HFF-Myc (cell line): Measurements from ENCODE around the gene LYPD6B.
A peak's percentile ranks its signal among the peaks of the same experiment; 100 is the strongest.

ENCODE experiments used
- DNase-seq: peaks from one replicate; pipeline ENCODE4 v3.0.0-alpha.2; 2011; ENCODE audit warnings: low read depth; ENCODE audit errors: extremely low read depth
- H3K4me3 ChIP-seq: replicated peaks from 2 replicates; pipeline ENCODE4 v1.5.1; 2011; ENCODE audit warnings: low read depth, mild to moderate bottlenecking, control low read depth, low read length
- CTCF ChIP-seq: IDR thresholded peaks from 2 replicates; pipeline ENCODE4 v1.5.1; 2012; ENCODE audit warnings: mild to moderate bottlenecking, low read depth, low read length, control low read depth; ENCODE audit errors: missing control alignments

LYPD6B gene

GRCh38 chr2:149080099-149080498 is 41.6 kb downstream of the LYPD6B start:
- no peak overlapping the region for H3K4me3 ChIP-seq
- TF ChIP-seq CTCF, result no peak
- DNase-seq, result no peak

GRCh38 chr2:149080971-149081370 is 42.5 kb downstream of the LYPD6B start:
- DNase-seq, result no peak
- TF ChIP-seq CTCF, result no peak

GRCh38 chr2:149082079-149082478 is 43.6 kb downstream of the LYPD6B start:
- TF ChIP-seq CTCF, result no peak
- DNase-seq, result no peak
- H3K4me3 ChIP-seq, result no peak overlapping the region

More at GRCh38 chr2:149080971-149081370, 42.5 kb downstream of the LYPD6B start:
- H3K4me3 ChIP-seq, result no peak overlapping the region

GRCh38 chr2:149082735-149083134 is 44.2 kb downstream of the LYPD6B start:
- no peak for DNase-seq
- TF ChIP-seq CTCF, result no peak
- no peak overlapping the region for H3K4me3 ChIP-seq

GRCh38 chr2:149084924-149085795 is 46.7 kb downstream of the LYPD6B start:
- H3K4me3 ChIP-seq, result no peak overlapping the region
- no peak for DNase-seq
- no peak for TF ChIP-seq CTCF

- no peak overlapping the region for H3K4me3 ChIP-seq
- peak; percentile 41 for TF ChIP-seq CTCF
- no peak for DNase-seq
These were observed 49.3 kb downstream of the LYPD6B start for GRCh38 chr2:149087751-149088150.
